IPS-NIHi11 (cell line): ENCODE results near the gene LYPD1.

ENCODE experiments used
- DNase-seq: peaks from one replicate; pipeline ENCODE4 v3.0.0; 2012; ENCODE audit warnings: mixed read lengths, low spot score

The LYPD1 gene

DNA sequence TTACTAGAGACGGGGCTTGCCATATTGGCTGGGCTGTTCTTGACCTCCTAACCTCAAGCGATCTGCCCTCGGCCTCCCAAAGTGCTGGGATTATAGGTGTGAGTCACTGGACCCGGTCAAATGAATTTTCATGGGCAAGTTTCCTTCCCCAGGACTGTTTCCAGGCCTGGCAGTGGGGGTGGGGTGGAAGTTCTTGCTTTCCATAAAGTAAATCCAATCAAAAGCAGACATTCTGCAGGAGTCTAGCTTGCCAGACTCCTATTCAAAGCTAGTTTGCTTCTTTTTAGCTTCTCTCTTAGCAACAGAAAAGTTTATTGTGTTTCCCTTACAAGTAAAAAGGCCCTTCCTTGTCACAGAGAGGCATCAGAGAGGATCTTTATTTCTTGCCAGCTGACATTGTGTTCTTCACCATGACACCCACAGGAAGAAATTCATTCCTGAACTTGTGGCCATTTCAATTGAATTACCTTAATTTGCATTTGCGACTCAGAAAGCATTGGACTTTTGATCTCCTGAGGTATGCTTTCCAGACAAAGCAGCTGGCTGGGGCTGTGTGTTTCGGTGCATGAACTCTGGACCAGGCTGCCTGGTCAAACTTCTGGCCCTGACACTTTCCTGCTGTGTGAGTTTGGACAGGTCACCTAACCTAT, 37.9 kb downstream of the LYPD1 start:
- DNase-seq, result no peak

DNA sequence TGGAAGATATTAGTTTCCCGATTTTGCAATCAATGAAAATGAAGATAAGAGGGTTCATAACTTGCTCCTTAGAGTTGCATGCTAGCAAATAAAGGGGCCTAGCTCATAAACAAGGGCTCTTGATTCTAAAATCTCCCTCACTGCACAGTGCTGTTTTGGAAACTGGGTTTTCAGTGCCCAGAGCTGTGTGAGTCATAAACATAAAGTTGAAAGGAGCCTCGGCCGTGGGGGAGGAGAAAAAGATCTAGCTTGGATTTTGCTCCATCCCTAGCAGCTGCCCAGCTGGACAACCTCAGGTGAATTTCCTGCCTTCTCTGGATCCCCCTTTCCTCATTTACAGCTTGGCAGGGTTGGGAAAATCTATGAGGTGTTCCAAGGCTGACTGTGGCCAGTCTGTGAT, 42.5 kb downstream of the LYPD1 start:
- no peak for DNase-seq

- DNase-seq, result no peak
Measured at GRCh38 chr2:132623096-132623839, 46.7 kb downstream of the LYPD1 start.

GRCh38 chr2:132621131-132621875, 48.7 kb downstream of the LYPD1 start:
- DNase-seq, result no peak

GRCh38 chr2:132620115-132620514, 49.9 kb downstream of the LYPD1 start:
- no peak for DNase-seq

GRCh38 chr2:132618734-132619133, 51.3 kb downstream of the LYPD1 start:
- no peak for DNase-seq

DNA sequence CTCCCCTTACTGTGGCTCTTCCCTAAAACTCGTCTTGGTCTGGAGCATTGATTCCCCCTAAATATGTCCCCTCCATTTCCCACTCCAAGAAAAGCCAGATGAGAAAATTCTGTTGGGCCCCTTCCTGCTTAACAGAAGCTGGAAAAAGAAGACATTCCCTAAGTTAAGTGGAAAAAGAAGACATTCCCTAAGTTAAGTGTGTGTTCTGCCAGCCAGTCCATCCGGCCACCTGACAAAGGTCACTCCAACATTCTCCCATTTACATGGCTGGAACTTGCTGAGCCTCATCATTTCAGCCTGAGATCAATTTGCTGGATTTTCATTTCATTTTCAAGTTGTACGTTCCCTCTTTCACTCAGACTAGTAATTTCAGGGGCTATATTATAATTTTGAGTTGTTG, 52.0 kb downstream of the LYPD1 start:
- DNase-seq, result no peak

- DNase-seq, result no peak
Measured at GRCh38 chr2:132615329-132616085, 54.5 kb downstream of the LYPD1 start.

DNA sequence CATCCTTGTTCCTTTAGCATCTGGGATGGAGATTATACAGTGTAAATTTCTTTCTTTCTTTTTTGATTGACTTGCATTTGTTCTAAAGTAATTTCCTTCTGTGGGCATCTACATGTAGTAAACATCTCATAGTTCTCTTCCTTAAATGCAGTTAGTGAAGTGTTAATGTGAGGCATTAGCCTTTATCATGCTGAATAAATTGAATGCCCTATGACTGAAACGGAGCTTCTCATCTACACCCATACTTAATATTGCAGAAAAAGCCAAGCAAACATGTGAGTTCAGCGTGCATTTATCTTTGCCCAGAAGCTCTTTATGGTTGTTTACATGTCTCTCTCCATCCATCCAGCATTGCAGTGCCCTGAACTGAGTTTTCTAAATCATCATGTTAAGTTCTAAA, 58.3 kb downstream of the LYPD1 start:
- DNase-seq, result no peak

DNA sequence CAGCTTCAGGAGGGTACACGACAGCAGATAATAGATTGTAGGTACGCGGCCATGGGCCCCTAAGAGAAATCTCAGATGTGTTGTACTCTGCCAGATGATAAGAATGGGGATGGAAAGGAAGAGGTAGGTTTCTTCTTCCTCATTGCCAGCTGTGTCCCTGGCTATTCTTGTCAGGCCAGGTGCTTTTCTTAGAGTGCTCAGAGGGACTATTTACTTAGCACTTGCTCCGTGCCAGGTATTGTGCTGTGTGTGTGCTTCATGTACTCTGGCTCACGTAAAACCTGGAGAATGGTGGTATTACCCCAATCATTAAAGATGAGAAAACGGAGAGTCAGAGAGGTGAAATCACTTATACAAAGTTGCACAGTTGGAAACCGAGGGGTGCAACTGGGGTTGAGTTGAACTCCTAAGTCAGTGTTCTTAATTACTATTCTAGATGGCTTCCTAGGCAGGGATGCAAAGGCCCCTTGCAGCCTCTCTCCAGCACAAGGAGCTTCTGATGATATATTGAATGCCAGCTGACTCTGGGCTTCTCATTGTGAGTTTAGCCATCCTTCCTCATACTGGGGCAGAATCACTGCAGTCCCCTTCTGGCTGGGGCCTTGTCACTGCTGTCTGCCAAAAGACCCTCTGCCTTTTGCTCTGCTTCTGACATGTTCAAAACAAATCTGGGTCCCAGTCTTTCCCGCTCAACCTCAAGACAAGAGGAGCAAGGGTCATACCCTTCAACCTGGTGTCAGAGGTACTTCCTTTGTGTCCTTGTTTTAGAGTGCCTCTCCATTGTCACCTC, 60.7 kb downstream of the LYPD1 start:
- no peak for DNase-seq

- DNase-seq, result no peak
Measured at GRCh38 chr2:132608311-132608710, 61.7 kb downstream of the LYPD1 start.

- no peak for DNase-seq
Measured at GRCh38 chr2:132607426-132608090, 62.4 kb downstream of the LYPD1 start.

GRCh38 chr2:132606649-132607048, 63.4 kb downstream of the LYPD1 start:
- no peak for DNase-seq

DNA sequence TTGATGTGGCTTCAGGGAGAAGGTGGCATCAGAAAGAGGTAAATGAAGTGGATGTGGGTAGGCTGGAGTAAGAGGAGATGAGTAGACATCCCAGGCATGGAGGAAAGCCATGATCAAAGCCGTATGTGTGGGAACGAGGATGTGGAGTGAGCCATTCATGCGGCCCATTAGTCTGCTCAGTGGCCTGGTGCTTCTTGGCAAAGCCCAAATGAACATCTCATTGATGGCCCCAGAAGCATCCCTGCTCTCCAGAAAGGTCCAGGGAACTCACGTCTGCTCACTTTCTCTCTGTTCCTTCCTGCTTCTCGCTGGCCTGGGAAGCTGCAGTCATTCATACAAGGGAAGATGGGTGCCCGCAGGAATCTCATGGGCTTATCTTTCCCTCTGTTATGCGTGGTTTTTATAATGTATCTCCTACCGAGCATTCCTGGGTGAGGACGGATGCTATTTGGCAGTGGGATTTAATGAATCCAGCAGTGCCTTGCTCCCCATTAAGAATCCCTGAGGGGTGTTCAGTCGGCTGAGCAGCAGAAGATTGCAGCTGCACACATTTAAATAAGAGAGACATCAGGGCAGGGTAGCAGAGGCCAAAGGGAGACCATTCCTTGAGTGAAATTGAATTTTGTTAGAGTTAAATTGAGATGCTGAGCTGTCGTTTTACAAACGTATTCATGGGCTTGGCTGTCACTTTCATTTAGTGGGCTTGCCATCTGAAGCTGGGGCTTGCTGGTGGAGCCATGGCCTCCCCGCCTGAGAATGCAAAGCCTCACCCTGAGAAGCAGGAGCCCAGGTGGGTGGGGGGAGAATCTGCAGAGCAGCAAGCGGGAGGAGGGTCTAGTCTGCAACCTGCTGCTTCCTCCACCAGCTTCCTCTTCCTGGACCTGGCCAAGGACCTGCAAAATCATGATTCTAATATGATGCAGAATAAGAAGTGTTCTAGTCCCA, 64.5 kb downstream of the LYPD1 start:
- DNase-seq, result no peak

- DNase-seq, result no peak
Measured at GRCh38 chr2:132604561-132604960, 65.4 kb downstream of the LYPD1 start.

- no peak for DNase-seq
Measured at GRCh38 chr2:132599556-132599955, 70.4 kb downstream of the LYPD1 start.

DNA sequence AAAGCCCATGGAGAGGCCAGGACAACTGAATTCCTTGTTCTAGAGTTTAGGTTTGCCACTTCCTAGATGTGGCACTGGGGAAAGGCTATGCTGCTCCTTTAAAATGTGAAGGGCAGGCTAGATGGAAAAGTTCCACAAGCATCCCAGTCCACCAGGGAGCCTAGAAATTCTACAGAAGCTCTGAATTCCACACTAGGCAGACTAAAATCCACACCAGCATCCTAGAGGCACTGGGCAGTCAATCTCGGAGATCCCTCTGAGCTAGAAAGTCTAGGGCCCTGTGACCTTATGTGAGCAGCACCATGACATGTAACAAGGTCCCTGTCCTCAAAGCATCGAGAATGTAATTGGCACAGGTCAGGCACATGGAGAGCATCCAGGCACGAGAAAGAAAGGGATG, 71.5 kb downstream of the LYPD1 start:
- DNase-seq, result no peak

- DNase-seq, result no peak
Measured at GRCh38 chr2:132597831-132598230, 72.2 kb downstream of the LYPD1 start.

- no peak for DNase-seq
Measured at GRCh38 chr2:132597166-132597565, 72.8 kb downstream of the LYPD1 start.

- no peak for DNase-seq
Measured at GRCh38 chr2:132595693-132596092, 74.3 kb downstream of the LYPD1 start.
